Stimulated activated CD4-positive, alpha-beta T cell treated with anti-CD3 and anti-CD28 coated beads, Interleukin-15, amount 100 ng/mL, for 1 hour (primary cell): ENCODE results near the gene ZNF462.

ENCODE experiments used
- DNase-seq, 2 donors: peaks; one replicate each; pipeline ENCODE4 v3.0.0-alpha.2; 2020; ENCODE audit warnings: low read depth in 1 of 2, low spot score in 1 of 2

Gene ZNF462

DNA sequence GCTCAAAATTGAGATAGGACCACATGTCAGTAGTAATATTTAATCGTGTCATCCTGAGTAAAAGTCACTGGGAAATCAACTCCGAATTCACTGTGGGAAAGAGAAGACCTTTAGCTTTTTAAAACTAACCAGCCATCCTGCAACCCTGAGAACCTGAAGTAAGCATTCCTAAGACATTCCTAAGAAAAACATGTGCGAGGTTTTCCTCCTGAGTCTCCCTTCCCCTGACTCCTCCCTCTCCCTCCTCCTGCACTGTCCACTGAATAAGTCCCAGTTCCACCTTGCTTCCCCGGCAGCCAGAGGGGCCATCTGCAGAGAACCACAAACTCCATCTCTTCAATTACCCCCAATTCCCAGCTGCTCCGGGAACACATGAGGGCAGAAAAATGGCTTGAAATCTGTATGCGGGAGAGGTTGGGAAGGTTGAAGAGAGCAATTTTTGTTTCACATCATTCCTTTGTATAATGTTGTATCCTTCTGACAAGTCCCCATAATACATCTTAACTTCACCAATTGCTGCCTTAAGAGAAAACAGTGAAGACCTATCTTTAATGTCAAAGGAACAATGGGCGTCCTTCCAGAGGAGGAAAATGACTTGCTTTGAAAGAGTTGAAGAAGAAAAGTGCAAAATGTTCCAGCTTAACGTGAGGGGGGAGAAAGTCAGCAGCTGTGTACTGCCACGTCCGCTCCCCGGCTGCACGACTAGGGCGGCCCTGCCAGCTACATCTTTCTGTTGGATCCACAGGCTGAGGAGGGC is 186.3 kb downstream of the ZNF462 start:
- no peak for DNase-seq

GRCh38 chr9:107049803-107050184 is 186.8 kb downstream of the ZNF462 start:
- no peak for DNase-seq

DNA sequence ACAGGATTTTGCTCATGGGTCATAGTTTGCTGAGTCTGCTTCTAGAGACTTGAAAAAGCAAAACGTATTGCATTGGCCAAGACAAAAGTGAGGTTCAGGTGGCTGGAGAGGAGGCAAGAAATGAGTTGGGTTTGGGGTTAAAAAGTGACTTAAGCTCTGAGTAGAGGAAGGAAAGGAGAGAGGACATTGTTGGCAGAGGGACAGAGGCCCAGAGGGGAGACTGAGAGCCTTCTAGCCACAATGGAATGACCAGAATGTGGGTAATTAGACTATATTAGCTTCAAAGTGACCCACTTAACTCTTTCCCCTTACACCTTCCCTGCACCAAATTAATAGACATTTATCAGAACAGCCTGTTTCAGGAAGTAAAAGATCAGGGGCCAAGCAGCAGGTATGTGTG is 188.4 kb downstream of the ZNF462 start:
- no peak for DNase-seq

DNA sequence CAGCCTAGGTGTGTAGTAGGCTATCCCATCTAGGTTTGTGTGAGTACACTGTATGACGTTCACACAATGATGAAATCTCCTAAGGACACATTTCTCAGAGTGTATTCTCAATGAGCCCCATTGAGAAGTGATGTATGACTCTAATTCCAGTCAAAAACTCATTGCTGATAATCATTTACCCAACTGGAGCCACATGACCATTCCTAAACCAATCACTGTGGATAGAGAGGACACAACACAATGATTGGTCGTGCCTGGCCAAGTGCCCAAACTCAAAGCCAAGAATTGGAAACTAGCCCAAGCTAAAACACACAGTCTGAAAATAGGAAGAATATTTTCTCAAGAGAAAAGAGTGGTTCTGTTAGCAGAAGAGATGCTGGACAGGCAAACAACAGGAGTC is 191.2 kb downstream of the ZNF462 start:
- no peak for DNase-seq

GRCh38 chr9:107059220-107059619 is 196.3 kb downstream of the ZNF462 start:
- no peak for DNase-seq

DNA sequence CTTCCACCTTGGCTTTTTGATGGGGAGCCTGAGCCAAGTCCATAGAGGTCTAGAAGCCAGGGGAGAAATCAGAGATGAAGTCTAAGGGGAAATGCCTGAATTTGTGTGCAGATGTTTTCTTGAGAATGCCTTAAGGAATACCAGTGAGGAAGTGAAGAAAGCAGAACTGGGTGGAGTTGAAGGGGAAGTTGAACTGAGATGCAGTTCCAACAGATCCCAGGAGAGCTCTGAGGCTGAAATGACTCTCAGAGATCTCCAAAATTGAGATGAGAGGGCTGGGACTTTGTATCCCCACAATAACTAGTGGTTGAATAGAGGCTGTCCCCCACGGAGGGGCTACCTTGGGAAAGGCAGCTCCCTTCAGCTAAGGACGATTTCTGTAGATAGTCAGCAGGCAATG is 197.1 kb downstream of the ZNF462 start:
- DNase-seq, result no peak
